Choroid plexus epithelial cell (primary cell): ENCODE results near the gene S100B.
"Not testable (repeated sequence)": the region's sequence is repeated elsewhere in the genome, so short reads cannot be mapped to it uniquely, and the experiment has no call there.

Experiments
- DNase-seq: peaks from one replicate; pipeline ENCODE4 v3.0.0-alpha.2; 2010; ENCODE audit warnings: low read depth
- H3K4me3 ChIP-seq: 2 replicates; pipeline ENCODE4 v1.5.1; 2011; ENCODE audit warnings: low read depth, mild to moderate bottlenecking, control low read depth, low read length, moderate library complexity
- TF ChIP-seq, protein P1 (sequence below): conservative IDR thresholded peaks from 2 replicates; pipeline ENCODE4 v1.5.1; 2011; ENCODE audit warnings: low read depth, mild to moderate bottlenecking, control low read depth, inconsistent platforms, low read length, moderate library complexity

The S100B gene

DNA sequence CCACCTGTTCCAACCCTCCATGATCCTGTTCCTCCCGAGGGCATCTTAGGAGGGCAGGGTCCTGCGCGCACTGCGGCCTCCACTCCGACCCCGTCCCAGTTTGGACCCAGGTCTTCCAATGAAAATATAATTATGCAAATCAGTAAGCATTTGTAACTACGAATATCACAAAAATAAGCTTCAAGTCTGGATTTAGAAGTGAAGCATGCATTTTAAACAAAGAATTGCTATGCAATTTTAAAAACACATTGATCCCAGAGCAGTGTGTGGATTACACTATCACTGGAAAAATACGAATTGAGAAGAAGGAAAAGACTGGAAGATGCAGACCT is 31.3 kb upstream of the S100B start:
- peak overlapping the region; percentile 100 for H3K4me3 ChIP-seq
- TF ChIP-seq, protein P1, sequence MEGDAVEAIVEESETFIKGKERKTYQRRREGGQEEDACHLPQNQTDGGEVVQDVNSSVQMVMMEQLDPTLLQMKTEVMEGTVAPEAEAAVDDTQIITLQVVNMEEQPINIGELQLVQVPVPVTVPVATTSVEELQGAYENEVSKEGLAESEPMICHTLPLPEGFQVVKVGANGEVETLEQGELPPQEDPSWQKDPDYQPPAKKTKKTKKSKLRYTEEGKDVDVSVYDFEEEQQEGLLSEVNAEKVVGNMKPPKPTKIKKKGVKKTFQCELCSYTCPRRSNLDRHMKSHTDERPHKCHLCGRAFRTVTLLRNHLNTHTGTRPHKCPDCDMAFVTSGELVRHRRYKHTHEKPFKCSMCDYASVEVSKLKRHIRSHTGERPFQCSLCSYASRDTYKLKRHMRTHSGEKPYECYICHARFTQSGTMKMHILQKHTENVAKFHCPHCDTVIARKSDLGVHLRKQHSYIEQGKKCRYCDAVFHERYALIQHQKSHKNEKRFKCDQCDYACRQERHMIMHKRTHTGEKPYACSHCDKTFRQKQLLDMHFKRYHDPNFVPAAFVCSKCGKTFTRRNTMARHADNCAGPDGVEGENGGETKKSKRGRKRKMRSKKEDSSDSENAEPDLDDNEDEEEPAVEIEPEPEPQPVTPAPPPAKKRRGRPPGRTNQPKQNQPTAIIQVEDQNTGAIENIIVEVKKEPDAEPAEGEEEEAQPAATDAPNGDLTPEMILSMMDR = no peak
- DNase-seq = no peak

DNA sequence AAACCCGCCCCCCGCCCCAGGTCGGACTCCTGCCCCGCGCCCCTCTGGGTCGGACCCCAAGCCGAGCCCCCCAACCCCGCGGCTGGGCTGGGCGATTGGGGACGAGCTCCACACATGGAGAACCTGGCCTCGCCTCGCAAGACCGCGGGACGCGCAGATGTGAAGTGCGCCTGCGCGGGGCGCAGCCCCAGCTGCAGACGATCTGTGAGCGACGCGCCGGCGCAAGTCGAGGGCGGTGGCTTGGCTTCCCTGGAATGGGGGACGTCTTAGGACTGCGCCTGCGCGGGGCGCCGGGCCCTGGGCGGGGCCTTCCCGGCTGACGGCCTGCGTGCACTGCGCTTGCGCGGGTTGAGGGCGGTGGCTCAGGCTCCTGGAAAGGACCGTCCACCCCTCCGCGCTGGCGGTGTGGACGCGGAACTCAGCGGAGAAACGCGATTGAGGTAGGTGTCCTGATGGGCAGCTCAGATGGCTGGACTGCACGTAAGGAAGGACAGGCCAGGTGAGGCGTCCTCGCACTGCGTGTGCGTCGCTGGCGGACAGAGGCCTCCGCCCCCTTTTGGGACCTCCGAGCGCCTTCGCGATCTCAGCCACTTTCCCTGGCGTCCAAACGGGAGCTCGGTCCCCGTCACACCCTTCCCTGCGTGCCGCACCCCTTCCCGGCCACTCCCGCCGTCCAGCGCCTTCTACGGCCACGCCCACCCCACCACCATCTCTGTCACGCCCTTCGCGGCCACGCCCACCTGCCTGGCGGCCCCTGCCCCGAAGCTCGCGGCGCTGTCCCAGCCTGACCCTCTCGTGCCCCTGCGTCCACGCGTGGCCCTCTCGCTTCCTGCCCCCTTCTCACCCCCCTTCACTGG is 30.7 kb upstream of the S100B start, which contains the start of gene PRMT2:
Gene PRMT2, plus strand, starts transcription at position 351 of the 857 bp plus-strand sequence. CDS start 1,278 bp downstream, outside the sequence.
- TF ChIP-seq, protein P1 = no peak
- peak; percentile 98 for DNase-seq
- H3K4me3 ChIP-seq = peak within 1 kb of the TSS; percentile 100

DNA sequence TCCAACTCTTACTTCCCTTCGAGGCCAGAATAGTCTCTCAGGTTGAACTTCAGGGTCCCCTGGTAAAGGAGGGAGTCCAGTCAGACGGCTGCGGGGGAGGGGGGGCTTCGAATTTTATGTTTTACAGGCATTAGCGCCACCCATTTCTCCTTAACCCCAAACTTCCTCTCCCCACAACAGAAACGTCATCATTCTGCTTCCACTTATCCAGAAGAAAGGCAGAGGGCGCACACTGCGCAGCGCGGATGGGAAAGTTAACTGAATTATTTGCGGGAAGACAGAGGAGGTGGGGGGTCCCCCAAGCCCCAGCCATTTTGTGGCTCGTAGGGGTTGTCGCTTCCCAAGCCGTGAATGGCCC is 30.1 kb upstream of the S100B start:
- DNase-seq = peak; percentile 92
- TF ChIP-seq, protein P1 = peak; percentile 48
- peak overlapping the region; percentile 100 for H3K4me3 ChIP-seq

DNA sequence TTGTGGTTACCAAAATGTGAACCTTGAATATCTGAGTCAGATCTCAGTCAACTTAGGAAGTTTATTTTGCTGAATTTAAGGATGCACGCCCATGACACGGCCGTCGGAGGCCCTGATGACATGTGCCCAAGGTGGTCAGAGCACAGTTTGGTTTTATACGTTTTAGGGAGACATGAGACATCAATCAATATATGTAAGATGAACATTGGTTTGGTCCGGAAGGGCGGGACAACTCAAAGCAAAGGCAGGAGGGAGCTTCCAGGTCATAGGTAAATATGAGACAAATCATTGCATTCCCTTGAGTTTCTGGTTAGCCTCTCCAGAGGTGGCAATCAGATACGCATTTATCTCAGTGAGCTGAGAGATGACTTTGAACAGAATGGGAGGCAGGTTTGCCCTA is 29.5 kb upstream of the S100B start:
- H3K4me3 ChIP-seq = peak overlapping the region; percentile 100
- TF ChIP-seq, protein P1 = no peak
- no peak for DNase-seq

DNA sequence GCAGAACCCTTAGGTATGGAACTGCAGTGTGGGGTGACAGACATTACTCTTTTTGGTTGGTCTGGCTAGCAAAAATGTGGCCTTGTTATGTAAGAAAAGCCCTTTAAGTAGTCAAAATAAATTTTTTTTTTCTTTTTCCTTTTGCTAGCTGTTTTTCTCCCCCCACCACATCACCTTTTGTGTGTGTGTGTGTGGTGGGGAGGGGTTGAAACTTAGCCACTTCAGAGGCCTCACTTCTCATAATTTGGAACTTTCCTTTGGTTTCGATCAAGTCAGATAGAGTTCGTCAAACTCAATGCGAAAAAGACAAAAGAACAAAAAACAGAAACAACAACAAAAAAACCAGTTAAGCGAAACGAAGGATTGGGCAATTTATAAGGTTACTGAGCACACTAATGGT is 28.7 kb upstream of the S100B start:
- no peak for DNase-seq
- no peak overlapping the region for H3K4me3 ChIP-seq
- TF ChIP-seq, protein P1 = no peak

DNA sequence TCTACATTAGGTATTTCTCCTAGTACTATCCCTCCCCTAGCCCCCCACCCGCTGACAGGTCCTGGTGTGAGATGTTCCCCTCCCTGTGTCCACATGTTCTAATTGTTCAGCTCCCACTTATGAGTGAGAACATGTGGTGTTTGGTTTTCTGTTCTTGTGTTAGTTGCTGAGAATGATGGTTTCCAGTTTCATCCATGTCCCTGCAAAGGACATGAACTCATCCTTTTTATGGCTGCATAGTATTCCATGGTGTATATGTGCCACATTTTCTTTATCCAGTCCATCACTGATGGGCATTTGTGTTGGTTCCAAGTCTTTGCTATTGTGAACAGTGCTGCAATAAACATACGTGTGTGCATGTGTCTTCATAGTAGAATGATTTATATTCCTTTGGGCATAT is 26.0 kb upstream of the S100B start:
- not testable (repeated sequence) for DNase-seq, H3K4me3 ChIP-seq

DNA sequence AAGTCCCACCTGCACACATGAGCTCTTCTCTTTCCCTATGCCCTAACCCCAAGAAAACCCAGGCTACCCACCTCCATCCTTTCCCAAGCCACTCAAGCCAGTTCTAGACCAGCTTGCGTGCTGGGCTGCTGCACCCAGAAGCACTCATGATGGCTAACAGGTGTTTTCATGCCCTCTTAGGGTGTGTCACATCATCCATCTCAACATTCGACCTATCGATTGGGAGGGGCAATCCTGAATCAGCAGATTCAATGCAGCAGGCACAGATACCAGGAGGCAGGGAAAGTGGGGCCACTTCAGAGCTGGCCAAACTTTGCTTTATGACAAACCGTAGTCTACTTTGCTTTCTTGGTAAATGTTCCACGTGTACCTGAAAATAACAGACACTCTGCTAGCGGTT is 24.0 kb upstream of the S100B start:
- TF ChIP-seq, protein P1 = no peak
- no peak overlapping the region for H3K4me3 ChIP-seq
- DNase-seq = no peak
